Lower leg skin (tissue), 3 donors: Measurements from ENCODE around the gene PPIL6.

Experiments
- POLR2A ChIP-seq, 2 donors: fragments of 450-650 bp; IDR thresholded peaks; one replicate each; pipeline ENCODE4 v1.6.1; 2016 to 2017; ENCODE audit warnings: antibody characterized with exemption in 2 of 2, mild to moderate bottlenecking in 1 of 2, moderate library complexity in 1 of 2
- TF ChIP-seq, protein P1 (sequence below), 3 donors: fragments of 450-650 bp; IDR thresholded peaks; one replicate each; pipeline ENCODE4 v1.5.1; 2016; ENCODE audit warnings: antibody characterized with exemption in 3 of 3, mild to moderate bottlenecking in 3 of 3, moderate library complexity in 2 of 3

DNA sequence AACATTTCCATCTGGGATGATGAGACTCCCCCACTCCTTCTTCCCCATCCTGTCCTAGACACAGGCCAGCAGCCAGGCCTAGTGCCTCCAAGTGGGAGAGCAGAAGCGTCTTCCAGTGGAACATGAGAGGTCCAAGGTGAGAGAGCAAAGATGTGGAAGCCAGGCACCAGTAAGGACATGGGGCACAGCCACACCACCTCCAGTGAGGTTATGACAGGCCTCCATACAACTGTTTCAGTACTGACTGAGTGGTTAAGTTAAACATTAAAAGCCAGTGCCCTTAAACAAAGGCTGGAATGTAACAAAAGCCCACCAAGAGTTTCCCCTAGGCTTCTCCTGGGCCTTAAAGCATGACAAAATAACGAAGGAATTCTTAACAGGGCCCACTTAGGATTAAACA lies 37.3 kb upstream of the PPIL6 start:
- TF ChIP-seq, protein P1, sequence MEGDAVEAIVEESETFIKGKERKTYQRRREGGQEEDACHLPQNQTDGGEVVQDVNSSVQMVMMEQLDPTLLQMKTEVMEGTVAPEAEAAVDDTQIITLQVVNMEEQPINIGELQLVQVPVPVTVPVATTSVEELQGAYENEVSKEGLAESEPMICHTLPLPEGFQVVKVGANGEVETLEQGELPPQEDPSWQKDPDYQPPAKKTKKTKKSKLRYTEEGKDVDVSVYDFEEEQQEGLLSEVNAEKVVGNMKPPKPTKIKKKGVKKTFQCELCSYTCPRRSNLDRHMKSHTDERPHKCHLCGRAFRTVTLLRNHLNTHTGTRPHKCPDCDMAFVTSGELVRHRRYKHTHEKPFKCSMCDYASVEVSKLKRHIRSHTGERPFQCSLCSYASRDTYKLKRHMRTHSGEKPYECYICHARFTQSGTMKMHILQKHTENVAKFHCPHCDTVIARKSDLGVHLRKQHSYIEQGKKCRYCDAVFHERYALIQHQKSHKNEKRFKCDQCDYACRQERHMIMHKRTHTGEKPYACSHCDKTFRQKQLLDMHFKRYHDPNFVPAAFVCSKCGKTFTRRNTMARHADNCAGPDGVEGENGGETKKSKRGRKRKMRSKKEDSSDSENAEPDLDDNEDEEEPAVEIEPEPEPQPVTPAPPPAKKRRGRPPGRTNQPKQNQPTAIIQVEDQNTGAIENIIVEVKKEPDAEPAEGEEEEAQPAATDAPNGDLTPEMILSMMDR (IDR thresholded peaks at IDR 0.05): no peak
- TF ChIP-seq POLR2A (IDR thresholded peaks at IDR 0.05): no peak
